HG03064 (cell line): ENCODE data around the gene TNFRSF19.

Experiments
- ATAC-seq: cut with Tn5 transposase; IDR thresholded peaks from one replicate; pipeline ENCODE4 v1.9.1; 2021; ENCODE audit warnings: low read depth; ENCODE audit not compliant: unreplicated experiment

TNFRSF19 gene

GRCh38 chr13:23707674-23708073 lies 137.5 kb downstream of the TNFRSF19 start:
- ATAC-seq = no peak

- ATAC-seq = no peak
These were observed 139.3 kb downstream of the TNFRSF19 start for GRCh38 chr13:23709536-23709935.

GRCh38 chr13:23710366-23710765 lies 140.2 kb downstream of the TNFRSF19 start:
- ATAC-seq = no peak

- ATAC-seq = no peak
These were observed 141.1 kb downstream of the TNFRSF19 start for GRCh38 chr13:23711355-23711754.

DNA sequence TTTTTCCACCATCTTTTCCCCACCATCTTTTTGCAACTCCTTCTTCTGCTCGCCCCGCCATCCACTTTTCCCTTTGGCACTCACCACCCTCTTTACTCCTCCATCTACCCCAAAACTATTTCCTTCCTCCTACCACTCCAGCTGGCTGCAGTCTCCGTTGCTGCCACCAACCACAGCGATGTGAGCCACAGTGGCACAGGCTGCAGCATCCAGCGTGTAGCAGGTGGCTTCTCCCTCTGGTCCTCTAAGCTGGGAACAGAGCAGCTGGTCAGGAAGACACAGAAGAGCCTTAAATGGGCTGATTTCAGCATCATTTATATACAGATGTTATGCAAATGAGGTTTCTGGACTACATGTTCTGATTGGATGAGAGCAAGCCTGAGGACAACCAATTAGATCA lies 144.5 kb downstream of the TNFRSF19 start:
- ATAC-seq = no peak

GRCh38 chr13:23715092-23715761 lies 145.0 kb downstream of the TNFRSF19 start:
- no peak for ATAC-seq

DNA sequence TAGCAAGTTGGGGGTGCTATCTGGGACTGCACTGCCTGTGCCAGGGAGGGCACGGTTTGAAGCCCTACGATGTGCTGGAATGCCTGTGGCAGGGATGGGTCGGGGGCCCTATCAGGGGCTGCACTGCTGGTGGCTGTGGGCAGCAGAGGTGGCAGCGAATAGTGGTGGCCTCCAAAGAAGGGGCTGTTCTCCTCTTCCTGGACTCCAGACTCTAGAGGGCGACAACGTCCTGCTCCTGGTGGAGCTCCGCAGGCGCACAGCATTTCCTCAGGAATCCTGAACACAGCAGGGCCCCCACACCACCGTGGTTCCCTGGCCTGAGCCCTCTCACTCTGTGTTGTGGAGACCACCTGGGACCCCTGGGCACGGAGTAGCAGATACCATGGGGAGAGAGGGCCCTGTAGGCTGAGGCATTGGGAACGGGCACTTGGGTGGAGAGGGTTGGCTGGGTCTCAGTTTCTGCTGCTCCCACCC lies 145.6 kb downstream of the TNFRSF19 start:
- ATAC-seq = no peak

- ATAC-seq = no peak
These were observed 146.2 kb downstream of the TNFRSF19 start for GRCh38 chr13:23716401-23716800.

- ATAC-seq = no peak
These were observed 148.8 kb downstream of the TNFRSF19 start for GRCh38 chr13:23718996-23719395.

DNA sequence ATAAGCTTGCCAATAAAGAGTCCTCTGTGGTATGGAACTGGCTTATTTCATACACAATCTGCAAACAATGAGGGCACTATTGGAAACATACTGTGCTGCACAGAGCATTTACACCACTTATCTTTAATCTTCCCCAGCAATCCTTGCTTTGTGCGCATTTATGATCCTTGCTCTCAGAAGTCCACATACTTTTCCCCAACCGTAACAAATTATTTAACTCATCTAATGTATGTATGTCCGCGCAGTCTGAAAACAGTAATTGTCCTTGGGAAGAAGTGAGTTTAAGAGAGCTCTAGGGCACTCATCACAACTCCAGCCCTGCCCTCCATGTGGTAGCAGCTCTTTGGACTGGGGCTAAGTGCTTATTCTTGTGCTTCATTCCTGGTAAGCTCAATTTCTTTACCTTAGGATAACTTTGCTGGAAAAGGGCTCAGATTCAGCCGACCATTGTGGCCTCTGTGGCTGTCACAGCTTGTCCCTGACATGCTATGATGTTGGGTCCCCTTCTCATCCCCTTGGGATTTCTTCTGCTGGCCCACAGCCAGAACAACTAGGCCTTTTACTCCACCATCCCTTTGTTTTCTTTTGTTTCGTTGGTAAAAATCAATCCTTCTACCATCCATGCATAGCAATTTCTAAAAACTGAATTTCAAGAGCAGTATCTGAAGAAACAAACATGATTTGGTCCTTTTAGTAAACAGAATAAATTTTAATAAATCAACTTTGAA lies 152.7 kb downstream of the TNFRSF19 start:
- ATAC-seq = no peak

GRCh38 chr13:23723471-23723870 lies 153.3 kb downstream of the TNFRSF19 start:
- no peak for ATAC-seq

- no peak for ATAC-seq
These were observed 154.2 kb downstream of the TNFRSF19 start for GRCh38 chr13:23724196-23724970.
